Liver (tissue), 9 donors: ENCODE measurements around the gene KIF21B. TPM values are rescaled to one million over a fixed set of nuclear protein-coding genes. Genes with fewer than 3 reads are reported as not detected.

Source experiments
- DNase-seq: peaks from one replicate; pipeline ENCODE4 v3.0.0-alpha.2; 2017; ENCODE audit warnings: low spot score
- H3K27ac ChIP-seq, 2 donors: one replicate each; pipeline ENCODE4 v1.7.0; 2013; ENCODE audit warnings: inconsistent platforms in 2 of 2, low read length in 2 of 2, control low read depth in 1 of 2, low read depth in 1 of 2, mild to moderate bottlenecking in 1 of 2
- H3K27me3 ChIP-seq, 4 donors: one replicate each; pipeline versions ENCODE4 v1.6.1 to v1.7.0; 2013; ENCODE audit warnings: low read length in 3 of 4, inconsistent platforms in 1 of 4, mild to moderate bottlenecking in 1 of 4, moderate library complexity in 1 of 4; ENCODE audit not compliant: control insufficient read depth in 4 of 4, insufficient read depth in 4 of 4
- H3K36me3 ChIP-seq, 4 donors: one replicate each; pipeline versions ENCODE4 v1.6.1 to v1.7.0; 2013; ENCODE audit warnings: low read length in 3 of 4, mild to moderate bottlenecking in 3 of 4, low read depth in 1 of 4, moderate library complexity in 1 of 4; ENCODE audit not compliant: control insufficient read depth in 4 of 4, insufficient read depth in 3 of 4
- H3K4me1 ChIP-seq, 4 donors: one replicate each; pipeline versions ENCODE4 v1.6.1 to v1.7.0; 2013; ENCODE audit warnings: low read length in 3 of 4, mild to moderate bottlenecking in 3 of 4, moderate library complexity in 1 of 4; ENCODE audit not compliant: control insufficient read depth in 4 of 4, insufficient read depth in 4 of 4
- H3K4me3 ChIP-seq, 3 donors: one replicate each; pipeline versions ENCODE4 v1.6.1 to v1.7.0; 2013; ENCODE audit warnings: low read length in 3 of 3, control low read depth in 1 of 3, low read depth in 1 of 3, mild to moderate bottlenecking in 1 of 3
- H3K9ac ChIP-seq, 2 donors: one replicate each; pipeline ENCODE4 v1.7.0; 2013; ENCODE audit warnings: low read length in 2 of 2, mild to moderate bottlenecking in 2 of 2, moderate library complexity in 2 of 2, control low read depth in 1 of 2, low read depth in 1 of 2
- H3K9me3 ChIP-seq, 4 donors: one replicate each; pipeline versions ENCODE4 v1.6.1 to v1.7.0; 2013; ENCODE audit warnings: low read length in 3 of 4; ENCODE audit not compliant: control insufficient read depth in 4 of 4
- ATF3 ChIP-seq: IDR thresholded peaks from 2 replicates; pipeline ENCODE4 v1.6.1; 2016; ENCODE audit warnings: antibody characterized with exemption
- CTCF ChIP-seq: fragments of 150-350 bp; IDR thresholded peaks from 2 replicates; pipeline ENCODE4 v1.5.1; 2017; ENCODE audit warnings: improper control_type of control experiment, low read depth, low read length; ENCODE audit not compliant: missing input control
- EGR1 ChIP-seq, 2 donors: IDR thresholded peaks; 2 replicates each; pipeline ENCODE4 v1.6.1; 2016 to 2018; ENCODE audit warnings: antibody characterized with exemption in 2 of 2, low read depth in 2 of 2
- FOXA1 ChIP-seq: IDR thresholded peaks from 2 replicates; pipeline ENCODE4 v1.6.1; 2016; ENCODE audit warnings: antibody characterized with exemption
- FOXA2 ChIP-seq: IDR thresholded peaks from 2 replicates; pipeline ENCODE4 v1.6.1; 2016; ENCODE audit warnings: antibody characterized with exemption
- GABPA ChIP-seq, 2 donors: IDR thresholded peaks in 1 of 2; conservative IDR thresholded peaks in 1 of 2; 2 replicates each; pipeline ENCODE4 v1.6.1; 2016; ENCODE audit warnings: antibody characterized with exemption in 2 of 2, mild to moderate bottlenecking in 1 of 2, moderate library complexity in 1 of 2
- HNF4A ChIP-seq, 2 donors: conservative IDR thresholded peaks; 2 replicates each; pipeline ENCODE4 v1.6.1; 2016; ENCODE audit warnings: antibody characterized with exemption in 2 of 2, mild to moderate bottlenecking in 2 of 2
- HNF4G ChIP-seq: IDR thresholded peaks from 2 replicates; pipeline ENCODE4 v1.6.1; 2016; ENCODE audit warnings: antibody characterized with exemption
- JUND ChIP-seq, 2 donors: IDR thresholded peaks; 2 replicates each; pipeline ENCODE4 v1.6.1; 2016; ENCODE audit warnings: antibody characterized with exemption in 2 of 2
- MAX ChIP-seq: IDR thresholded peaks from 2 replicates; pipeline ENCODE4 v1.6.1; 2016; ENCODE audit warnings: antibody characterized with exemption
- NR2F2 ChIP-seq: IDR thresholded peaks from 2 replicates; pipeline ENCODE4 v1.6.1; 2016; ENCODE audit warnings: antibody characterized with exemption
- RAD21 ChIP-seq, 2 donors: IDR thresholded peaks; 2 replicates each; pipeline ENCODE4 v1.6.1; 2016; ENCODE audit warnings: antibody characterized with exemption in 2 of 2, mild to moderate bottlenecking in 2 of 2
- REST ChIP-seq: IDR thresholded peaks from 2 replicates; pipeline ENCODE4 v1.6.1; 2016; ENCODE audit warnings: antibody characterized with exemption, mild to moderate bottlenecking
- RXRA ChIP-seq, 2 donors: IDR thresholded peaks; 2 replicates each; pipeline ENCODE4 v1.6.1; 2017 to 2018; ENCODE audit warnings: antibody characterized with exemption in 2 of 2, mild to moderate bottlenecking in 1 of 2
- SP1 ChIP-seq: IDR thresholded peaks from 2 replicates; pipeline ENCODE4 v1.6.1; 2018; ENCODE audit warnings: antibody characterized with exemption, mild to moderate bottlenecking
- TAF1 ChIP-seq: conservative IDR thresholded peaks from 2 replicates; pipeline ENCODE4 v1.6.1; 2016; ENCODE audit warnings: antibody characterized with exemption, mild to moderate bottlenecking
- YY1 ChIP-seq: IDR thresholded peaks from 2 replicates; pipeline ENCODE4 v1.6.1; 2016; ENCODE audit warnings: antibody characterized with exemption, mild to moderate bottlenecking
- ZBTB33 ChIP-seq: IDR thresholded peaks from 2 replicates; pipeline ENCODE4 v1.6.1; 2016; ENCODE audit warnings: antibody characterized with exemption
- WGBS: extraction: QIAGEN DNeasy Blood & Tissue Kit; methylation state at CpG from one replicate; pipeline ENCODE4 v1.1.7; 2013; 5-methylcytosine and 5-hydroxymethylcytosine counted together
- polyA plus RNA-seq, 2 donors: library from polyadenylated mRNA; stranded (reverse) in 1 of 2; unstranded in 1 of 2; fragments of 200-250 nt in 1 of 2; fragments of >200 nt in 1 of 2; fragmentation: Nextera tagmentation in 1 of 2; extraction: Ambion mirVana in 1 of 2; gene quantifications; one replicate each; pipeline versions ENCODE4 v1.2.1 to v1.2.3, GENCODE V29; 2013 to 2015
- total RNA-seq, 2 donors: library from RNA; depleted of rRNA; stranded (reverse); fragments of >200 nt; gene quantifications; one replicate each; pipeline ENCODE4 v1.2.3, GENCODE V29; 2014
- donor health status: healthy.
- donor health status: healthy.
- donor health status: healthy.
- donor health status: healthy.
- donor health status: healthy.

Gene KIF21B
- total and polyA plus RNA-seq, 4 donors: 0.42 to 1.9 (median 1.0) TPM

GRCh38 chr1:200980452-200980772 is 43.1 kb downstream of the KIF21B start:
- Histone ChIP-seq H3K27me3 (no peaks in the 10 kb centered on the region), H3K27ac (no peak overlapping the region), H3K9me3 (peaks cover 0 to 2% (median 0%) of the 10 kb centered on the region in 4 donors), H3K36me3 (no peaks in the 10 kb centered on the region), H3K9ac (no peak overlapping the region), H3K4me1 (no peaks in the 10 kb centered on the region), H3K4me3 (no peak overlapping the region)
- no peak for TF ChIP-seq ATF3
- TF ChIP-seq MAX: no peak
- TF ChIP-seq HNF4G: no peak
- TF ChIP-seq ZBTB33: no peak
- no peak for TF ChIP-seq CTCF
- TF ChIP-seq RAD21 (IDR thresholded peaks at IDR 0.05): no peak
- no peak for TF ChIP-seq FOXA1
- no peak for TF ChIP-seq NR2F2
- TF ChIP-seq YY1: no peak
- no peak for TF ChIP-seq JUND (IDR thresholded peaks at IDR 0.05)
- no peak for TF ChIP-seq HNF4A (conservative IDR thresholded peaks at IDR 0.05)
- no peak for TF ChIP-seq FOXA2
- TF ChIP-seq SP1: no peak
- no peak for TF ChIP-seq REST
- TF ChIP-seq EGR1 (IDR thresholded peaks at IDR 0.05; ENCODE audit: low read depth in 2 of 2): no peak
- TF ChIP-seq TAF1: no peak
- no peak for TF ChIP-seq RXRA (IDR thresholded peaks at IDR 0.05)
- no peak for TF ChIP-seq GABPA (IDR thresholded peaks at IDR 0.05 in 1 of 2, conservative IDR thresholded peaks at IDR 0.05 in 1 of 2)
- DNase-seq: no peak
- 92% methylated on average over 2 of the region's 2 CpGs for WGBS
